T-cell (primary cell): ENCODE measurements around the gene PLK5. TPM values are rescaled to one million over a fixed set of nuclear protein-coding genes. Genes with fewer than 3 reads are reported as not detected.

Source experiments
- ATAC-seq, 4 experiments: fragments of 200-7000 bp in 3 of 4; fragments of 150-1000 bp in 1 of 4; cut with Tn5 transposase; replicated peaks in 1 of 4; 1 replicate in 3 of 4; 2 replicates in 1 of 4; pipeline ENCODE4 v1.10.0; 2021; ENCODE audit warnings: moderate library complexity in 3 of 4, mild to moderate bottlenecking in 2 of 4, moderate number of reproducible peaks in 1 of 4
- CTCF ChIA-PET, 2 donors: fragments of 300-600 bp; sonication (Branson Sonifier 250); formaldehyde crosslinking; loops; one replicate each; lab custom pipeline; 2022; ENCODE audit warnings: antibody characterized with exemption in 2 of 2; lab: Charles Lee
- POLR2A ChIA-PET, 2 donors: fragments of 300-600 bp; sonication (Branson Sonifier 250); formaldehyde crosslinking; loops; one replicate each; lab custom pipeline; 2022; ENCODE audit warnings: antibody characterized with exemption in 2 of 2; lab: Charles Lee
- DNase-seq, 35 experiments: peaks; one replicate each; pipeline versions ENCODE4 v3.0.0 to v3.0.0-alpha.2; 2013 to 2023
- H3K27ac ChIP-seq: one replicate; pipeline ENCODE4 v1.5.1; 2013; ENCODE audit warnings: low read length
- H3K27me3 ChIP-seq, 2 experiments: replicated peaks in 1 of 2; 1 replicate in 1 of 2; 2 replicates in 1 of 2; pipeline versions ENCODE4 v1.6.1 to v1.7.0; 2013; ENCODE audit warnings: low read length in 1 of 2, mixed read lengths in 1 of 2; ENCODE audit not compliant: control insufficient read depth in 2 of 2, insufficient read depth in 2 of 2; ENCODE audit errors: extremely low read depth in 1 of 2
- H3K36me3 ChIP-seq, 2 donors: 1 replicate in 1 of 2; 2 replicates in 1 of 2; pipeline versions ENCODE4 v1.6.1 to v1.7.0; 2013; ENCODE audit warnings: low read length in 1 of 2; ENCODE audit not compliant: control insufficient read depth in 2 of 2, insufficient read depth in 1 of 2; ENCODE audit errors: extremely low read depth in 1 of 2
- H3K4me1 ChIP-seq, 2 experiments: 1 replicate in 1 of 2; 2 replicates in 1 of 2; pipeline versions ENCODE4 v1.6.1 to v1.7.0; 2013; ENCODE audit warnings: low read length in 2 of 2, mixed read lengths in 1 of 2; ENCODE audit not compliant: insufficient read depth in 2 of 2, control insufficient read depth in 1 of 2; ENCODE audit errors: extremely low read depth in 1 of 2
- H3K4me3 ChIP-seq, 2 donors: 1 replicate in 1 of 2; 2 replicates in 1 of 2; pipeline versions ENCODE4 v1.5.1 to v1.7.0; 2013; ENCODE audit warnings: mild to moderate bottlenecking in 2 of 2, low read length in 1 of 2, moderate library complexity in 1 of 2; ENCODE audit not compliant: control insufficient read depth in 1 of 2; ENCODE audit errors: extremely low read depth in 1 of 2
- H3K9me3 ChIP-seq: 2 replicates; pipeline ENCODE4 v1.7.0; 2013
- H3K27ac Mint-ChIP-seq, 2 donors: one replicate each; pipeline ENCODE4 v1.8.0; 2020 to 2021; ENCODE audit warnings: mild to moderate bottlenecking in 2 of 2, mixed read lengths in 2 of 2
- H3K27me3 Mint-ChIP-seq, 2 donors: one replicate each; pipeline ENCODE4 v1.8.0; 2021 to 2022; ENCODE audit warnings: mixed read lengths in 2 of 2
- H3K36me3 Mint-ChIP-seq: one replicate; pipeline ENCODE4 v1.8.0; 2021; ENCODE audit warnings: mixed read lengths
- H3K4me1 Mint-ChIP-seq, 3 donors: one replicate each; pipeline ENCODE4 v1.8.0; 2020 to 2022; ENCODE audit warnings: mixed read lengths in 3 of 3, mild to moderate bottlenecking in 1 of 3
- H3K4me3 Mint-ChIP-seq, 3 donors: one replicate each; pipeline ENCODE4 v1.8.0; 2020 to 2022; ENCODE audit warnings: mild to moderate bottlenecking in 3 of 3, mixed read lengths in 3 of 3, moderate library complexity in 3 of 3
- H3K9me3 Mint-ChIP-seq, 3 donors: one replicate each; pipeline ENCODE4 v1.8.0; 2020 to 2022; ENCODE audit warnings: mixed read lengths in 3 of 3
- WGBS: methylation state at CpG from one replicate; pipeline ENCODE4 v1.1.5; 2013; ENCODE audit warnings: missing lambda C conversion rate; ENCODE audit not compliant: insufficient coverage; 5-methylcytosine and 5-hydroxymethylcytosine counted together
- total RNA-seq, 35 experiments: library from RNA in 6 of 35; stranded (reverse) in 6 of 35; fragments of 120-200 nt in 1 of 35; gene quantifications; one replicate each; pipeline versions ENCODE4 v1.2.1 to v1.2.4 and lab custom pipeline; 2013 to 2026

PLK5 gene
- total RNA-seq, 5 donors from 2014 or later (not counting 1 experiment from before 2014, with no cell fraction given), result not detected

DNA sequence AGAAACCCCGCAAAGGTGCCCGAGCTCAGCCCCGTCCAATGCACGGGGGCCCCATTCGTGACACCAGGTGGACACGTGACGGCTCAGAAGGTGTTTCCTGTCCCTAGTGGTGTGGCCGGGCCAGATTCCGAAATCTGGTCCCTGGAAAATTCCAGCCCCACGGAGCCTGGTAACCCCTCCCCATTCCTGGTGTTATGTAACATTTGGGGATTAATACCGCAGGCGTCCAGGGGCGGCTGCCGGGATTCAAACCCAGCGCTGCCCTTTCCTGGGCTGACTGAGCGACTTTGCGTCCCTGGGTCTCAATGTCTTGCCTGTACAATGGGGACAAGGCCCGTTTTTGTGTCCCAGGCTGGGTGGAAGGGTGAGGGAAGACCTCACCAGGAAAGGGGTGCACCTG lies 1.0 kb upstream of the PLK5 start:
- no peak overlapping the region for H3K27ac Mint-ChIP-seq
- Histone ChIP-seq H3K27ac (no peak overlapping the region), H3K4me3 (no peak overlapping the region), H3K9me3 (no peaks in the 10 kb centered on the region), H3K4me1 (no peaks in the 10 kb centered on the region), H3K36me3 (no peaks in the 10 kb centered on the region), H3K27me3 (peaks cover 5 to 76% of the 10 kb centered on the region in 2 experiments)
- peaks cover 4 to 8% (median 7%) of the 10 kb centered on the region in 3 donors for H3K4me1 Mint-ChIP-seq
- ChIA-PET POLR2A (no interaction called here), CTCF (no interaction called here)
- no peak for DNase-seq
- ATAC-seq, result no peak
- H3K27me3 Mint-ChIP-seq, result peaks cover 34 to 46% of the 10 kb centered on the region in 2 donors
- WGBS, result 83% methylated on average over 14 of the region's 18 CpGs
- H3K9me3 Mint-ChIP-seq, result no peaks in the 10 kb centered on the region
- no peaks in the 10 kb centered on the region for H3K36me3 Mint-ChIP-seq
- H3K4me3 Mint-ChIP-seq, result no peak overlapping the region

DNA sequence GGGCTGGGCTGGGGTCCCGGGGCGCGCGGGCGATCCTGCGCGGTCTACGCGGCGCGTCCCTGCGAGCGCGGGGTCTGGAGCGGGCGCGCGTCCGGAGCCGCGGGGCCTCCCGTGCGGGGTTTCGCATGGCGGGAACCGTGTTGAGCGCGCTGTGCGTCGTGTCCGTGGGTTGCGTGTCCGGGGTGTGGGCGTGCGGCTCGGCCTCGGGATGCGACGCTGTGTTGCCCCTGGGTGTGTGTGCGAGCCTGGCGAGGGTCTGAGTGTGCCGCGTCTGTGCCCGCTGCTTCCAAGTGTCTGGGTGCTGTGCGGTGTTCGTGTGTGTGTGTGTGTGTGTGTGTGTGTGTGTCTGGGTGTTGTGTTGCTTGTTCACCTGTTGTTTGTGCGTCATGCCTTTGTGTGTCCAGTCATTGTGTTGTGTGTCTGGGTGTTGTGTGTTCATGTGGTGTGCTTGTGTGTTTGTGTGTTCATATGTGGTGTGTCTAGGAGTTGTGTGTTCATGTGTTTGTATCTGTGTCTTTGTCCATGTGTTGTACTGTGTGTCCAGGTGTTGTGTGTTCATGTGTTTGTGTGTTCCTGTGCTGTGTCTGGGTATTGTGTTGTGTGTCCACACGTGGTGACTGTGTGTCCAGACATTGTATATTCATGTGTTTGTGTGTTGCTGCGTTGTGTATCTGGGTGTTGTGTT lies 552 bp downstream of the PLK5 start:
- 25% methylated on average over 49 of the region's 49 CpGs for WGBS
- peaks cover 34 to 45% of the 10 kb centered on the region in 2 donors for H3K27me3 Mint-ChIP-seq
- no peak overlapping the region for H3K27ac Mint-ChIP-seq
- no peaks in the 10 kb centered on the region for H3K9me3 Mint-ChIP-seq
- H3K4me1 Mint-ChIP-seq, result peaks cover 4 to 8% (median 7%) of the 10 kb centered on the region in 3 donors
- POLR2A ChIA-PET, result interaction anchor here in 1 of 2 donors (0.6 kb wide), 1 partner anchor 74 kb away, joined by 4 read pairs; the partner anchor contains the start of gene APC2
- DNase-seq, result no peak
- Histone ChIP-seq H3K36me3 (no peaks in the 10 kb centered on the region), H3K27me3 (peaks cover 5 to 77% of the 10 kb centered on the region in 2 experiments), H3K4me1 (no peaks in the 10 kb centered on the region), H3K27ac (no peak overlapping the region), H3K9me3 (no peaks in the 10 kb centered on the region), H3K4me3 (no peak overlapping the region)
- peak overlapping the region in 1 of 3 donors; percentile 59 for H3K4me3 Mint-ChIP-seq
- ATAC-seq, result no peak
- H3K36me3 Mint-ChIP-seq, result no peaks in the 10 kb centered on the region
- CTCF ChIA-PET, result no interaction called here

- DNase-seq (no peak), ATAC-seq (no peak)
- ChIA-PET CTCF (no interaction called here), POLR2A (no interaction called here)
- H3K9me3 Mint-ChIP-seq, result no peaks in the 10 kb centered on the region
- Histone ChIP-seq H3K27ac (no peak overlapping the region), H3K27me3 (peaks cover 5 to 78% of the 10 kb centered on the region in 2 experiments), H3K9me3 (no peaks in the 10 kb centered on the region), H3K36me3 (no peaks in the 10 kb centered on the region), H3K4me3 (no peak overlapping the region), H3K4me1 (no peaks in the 10 kb centered on the region)
- no peak overlapping the region for H3K27ac Mint-ChIP-seq
- peak overlapping the region in 1 of 3 donors; percentile 59 for H3K4me3 Mint-ChIP-seq
- H3K36me3 Mint-ChIP-seq, result no peaks in the 10 kb centered on the region
- peaks cover 4 to 8% (median 7%) of the 10 kb centered on the region in 3 donors for H3K4me1 Mint-ChIP-seq
- WGBS, result 76% methylated on average over 7 of the region's 17 CpGs
- H3K27me3 Mint-ChIP-seq, result peaks cover 36 to 47% of the 10 kb centered on the region in 2 donors
Measured at GRCh38 chr19:1524972-1525325, 1.1 kb downstream of the PLK5 start.

- POLR2A ChIA-PET, result no interaction called here
- H3K9me3 Mint-ChIP-seq, result no peaks in the 10 kb centered on the region
Measured at GRCh38 chr19:1525343-1525742, 1.5 kb downstream of the PLK5 start.

GRCh38 chr19:1526066-1526778 lies 2.3 kb downstream of the PLK5 start:
- Histone ChIP-seq H3K36me3 (no peaks in the 10 kb centered on the region), H3K27ac (no peak overlapping the region), H3K4me3 (no peak overlapping the region), H3K4me1 (no peaks in the 10 kb centered on the region), H3K27me3 (peaks cover 5 to 76% of the 10 kb centered on the region in 2 experiments), H3K9me3 (no peaks in the 10 kb centered on the region)
- Mint-ChIP-seq H3K36me3 (no peaks in the 10 kb centered on the region), H3K4me1 (peaks cover 4 to 8% (median 7%) of the 10 kb centered on the region in 3 donors), H3K4me3 (peak overlapping the region in 1 of 3 donors; percentile 9), H3K9me3 (no peaks in the 10 kb centered on the region), H3K27me3 (peaks cover 40 to 51% of the 10 kb centered on the region in 2 donors), H3K27ac (no peak overlapping the region)
- ChIA-PET POLR2A (no interaction called here), CTCF (no interaction called here)
- DNase-seq (no peak), ATAC-seq (no peak)
- 86% methylated on average over 25 of the region's 33 CpGs for WGBS

More at GRCh38 chr19:1525343-1525742, 1.5 kb downstream of the PLK5 start:
- no peak overlapping the region for H3K27ac Mint-ChIP-seq
- Histone ChIP-seq H3K4me3 (no peak overlapping the region), H3K4me1 (no peaks in the 10 kb centered on the region), H3K9me3 (no peaks in the 10 kb centered on the region), H3K27me3 (peaks cover 5 to 76% of the 10 kb centered on the region in 2 experiments), H3K27ac (no peak overlapping the region), H3K36me3 (no peaks in the 10 kb centered on the region)
- H3K4me3 Mint-ChIP-seq, result no peak overlapping the region
- H3K27me3 Mint-ChIP-seq, result peaks cover 40 to 51% of the 10 kb centered on the region in 2 donors
- no peaks in the 10 kb centered on the region for H3K36me3 Mint-ChIP-seq
- CTCF ChIA-PET, result no interaction called here
- peaks cover 4 to 8% (median 7%) of the 10 kb centered on the region in 3 donors for H3K4me1 Mint-ChIP-seq
- DNase-seq (no peak), ATAC-seq (no peak)
- WGBS, result 66% methylated on average over 31 of the region's 31 CpGs

GRCh38 chr19:1526979-1527649 lies 3.2 kb downstream of the PLK5 start:
- POLR2A ChIA-PET, result interaction anchor here in 1 of 2 donors (0.7 kb wide), 1 partner anchor 27 kb away, joined by 3 read pairs; no protein-coding TSS in a partner anchor
- Histone ChIP-seq H3K27me3 (peaks cover 5 to 77% of the 10 kb centered on the region in 2 experiments), H3K4me3 (no peak overlapping the region), H3K4me1 (no peaks in the 10 kb centered on the region), H3K27ac (no peak overlapping the region), H3K36me3 (no peaks in the 10 kb centered on the region), H3K9me3 (no peaks in the 10 kb centered on the region)
- H3K4me1 Mint-ChIP-seq, result peaks cover 4 to 8% (median 7%) of the 10 kb centered on the region in 3 donors
- no peak overlapping the region for H3K4me3 Mint-ChIP-seq
- H3K36me3 Mint-ChIP-seq, result no peaks in the 10 kb centered on the region
- H3K27me3 Mint-ChIP-seq, result peaks cover 44 to 55% of the 10 kb centered on the region in 2 donors
- DNase-seq (no peak), ATAC-seq (no peak)
- CTCF ChIA-PET, result no interaction called here
- H3K27ac Mint-ChIP-seq, result no peak overlapping the region
- 71% methylated on average over 17 of the region's 18 CpGs for WGBS
- H3K9me3 Mint-ChIP-seq, result no peaks in the 10 kb centered on the region
